Thoracic aorta (tissue), 2 donors: ENCODE measurements around the gene TMEM242. TPM values are rescaled to one million over a fixed set of nuclear protein-coding genes. Genes with fewer than 3 reads are reported as not detected.

Experiments
- ATAC-seq: fragments of 150-250 bp; one replicate; pipeline ENCODE4 v1.8.0; 2017; ENCODE audit warnings: low read depth; ENCODE audit not compliant: insufficient number of reproducible peaks, low FRiP score
- DNase-seq: peaks from one replicate; pipeline ENCODE4 v3.0.0-alpha.2; 2020; ENCODE audit warnings: low spot score
- H3K27ac ChIP-seq, 2 donors: fragments of 200-600 bp; sonication (generic); 1 replicate in 1 of 2; 2 replicates in 1 of 2; pipeline ENCODE4 v1.5.1; 2016; ENCODE audit warnings: mild to moderate bottlenecking in 2 of 2, moderate library complexity in 2 of 2
- H3K27me3 ChIP-seq: fragments of 200-600 bp; sonication (generic); replicated peaks from 2 replicates; pipeline ENCODE4 v1.6.0; 2016; ENCODE audit warnings: mild to moderate bottlenecking; ENCODE audit not compliant: insufficient read depth
- H3K36me3 ChIP-seq: fragments of 200-600 bp; sonication (generic); one replicate; pipeline ENCODE4 v1.5.1; 2016
- H3K4me1 ChIP-seq, 2 donors: fragments of 200-600 bp; sonication (generic); 1 replicate in 1 of 2; 2 replicates in 1 of 2; pipeline versions ENCODE4 v1.5.1 to v1.6.0; 2016; ENCODE audit warnings: low read depth in 2 of 2, mild to moderate bottlenecking in 1 of 2; ENCODE audit not compliant: control insufficient read depth in 1 of 2
- H3K4me3 ChIP-seq: fragments of 200-600 bp; sonication (generic); 2 replicates; pipeline ENCODE4 v1.5.1; 2016; ENCODE audit warnings: mild to moderate bottlenecking
- H3K9me3 ChIP-seq: fragments of 200-600 bp; sonication (generic); 2 replicates; pipeline ENCODE4 v1.5.1; 2016
- total RNA-seq, 2 donors: library from RNA; depleted of rRNA; stranded (reverse); fragments of >200 nt; gene quantifications; one replicate each; pipeline versions ENCODE4 v1.1.0 to v1.2.3, GENCODE V29; 2016
- TF ChIP-seq, protein P1 (sequence below): fragments of 200-600 bp; sonication (generic); IDR thresholded peaks from one replicate; pipeline ENCODE4 v1.5.1; 2019; ENCODE audit warnings: antibody characterized with exemption

TMEM242 gene
- total RNA-seq, 2 donors from 2014 or later = 7.3 to 8.8 TPM

GRCh38 chr6:157290797-157291196, 32.5 kb downstream of the TMEM242 start:
- Histone ChIP-seq H3K4me3 (no peak overlapping the region), H3K27ac (no peak overlapping the region), H3K27me3 (no peaks in the 10 kb centered on the region), H3K36me3 (peaks cover 19% of the 10 kb centered on the region), H3K4me1 (no peaks in the 10 kb centered on the region), H3K9me3 (no peaks in the 10 kb centered on the region)
- no peak for ATAC-seq
- TF ChIP-seq, protein P1, sequence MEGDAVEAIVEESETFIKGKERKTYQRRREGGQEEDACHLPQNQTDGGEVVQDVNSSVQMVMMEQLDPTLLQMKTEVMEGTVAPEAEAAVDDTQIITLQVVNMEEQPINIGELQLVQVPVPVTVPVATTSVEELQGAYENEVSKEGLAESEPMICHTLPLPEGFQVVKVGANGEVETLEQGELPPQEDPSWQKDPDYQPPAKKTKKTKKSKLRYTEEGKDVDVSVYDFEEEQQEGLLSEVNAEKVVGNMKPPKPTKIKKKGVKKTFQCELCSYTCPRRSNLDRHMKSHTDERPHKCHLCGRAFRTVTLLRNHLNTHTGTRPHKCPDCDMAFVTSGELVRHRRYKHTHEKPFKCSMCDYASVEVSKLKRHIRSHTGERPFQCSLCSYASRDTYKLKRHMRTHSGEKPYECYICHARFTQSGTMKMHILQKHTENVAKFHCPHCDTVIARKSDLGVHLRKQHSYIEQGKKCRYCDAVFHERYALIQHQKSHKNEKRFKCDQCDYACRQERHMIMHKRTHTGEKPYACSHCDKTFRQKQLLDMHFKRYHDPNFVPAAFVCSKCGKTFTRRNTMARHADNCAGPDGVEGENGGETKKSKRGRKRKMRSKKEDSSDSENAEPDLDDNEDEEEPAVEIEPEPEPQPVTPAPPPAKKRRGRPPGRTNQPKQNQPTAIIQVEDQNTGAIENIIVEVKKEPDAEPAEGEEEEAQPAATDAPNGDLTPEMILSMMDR = no peak
- DNase-seq = no peak

GRCh38 chr6:157289764-157290163, 33.6 kb downstream of the TMEM242 start:
- Histone ChIP-seq H3K4me3 (no peak overlapping the region), H3K27ac (no peak overlapping the region), H3K36me3 (peaks cover 19% of the 10 kb centered on the region), H3K4me1 (no peaks in the 10 kb centered on the region), H3K9me3 (no peaks in the 10 kb centered on the region), H3K27me3 (no peaks in the 10 kb centered on the region)
- TF ChIP-seq, protein P1 = no peak
- no peak for DNase-seq
- no peak for ATAC-seq

DNA sequence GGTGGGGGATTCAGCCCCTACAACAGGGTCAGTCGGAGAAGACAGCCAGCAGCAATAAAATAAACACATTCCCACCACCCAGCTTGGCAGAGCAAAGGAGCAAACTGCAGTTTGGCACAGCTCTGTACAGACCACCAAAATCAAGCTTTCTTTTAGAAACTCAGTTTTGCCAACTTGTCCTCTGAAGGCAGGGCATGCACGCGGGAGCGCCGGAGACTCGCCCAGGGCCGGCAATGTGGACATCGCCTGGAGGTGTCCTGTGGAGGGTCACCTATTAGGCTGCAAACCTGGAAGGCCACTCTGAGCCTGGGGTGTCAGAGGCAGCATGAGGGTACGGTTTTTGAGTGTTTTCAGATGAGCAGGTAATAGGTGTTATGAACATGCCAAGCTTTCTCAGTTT, 34.7 kb downstream of the TMEM242 start:
- Histone ChIP-seq H3K27me3 (no peaks in the 10 kb centered on the region), H3K4me3 (no peak overlapping the region), H3K4me1 (no peaks in the 10 kb centered on the region), H3K36me3 (peaks cover 19% of the 10 kb centered on the region), H3K9me3 (no peaks in the 10 kb centered on the region), H3K27ac (no peak overlapping the region)
- DNase-seq = no peak
- TF ChIP-seq, protein P1 = no peak
- no peak for ATAC-seq

GRCh38 chr6:157287923-157288322, 35.4 kb downstream of the TMEM242 start:
- no peak overlapping the region for H3K4me3 ChIP-seq
- no peak for DNase-seq
- H3K36me3 ChIP-seq = peaks cover 19% of the 10 kb centered on the region
- H3K27me3 ChIP-seq = no peaks in the 10 kb centered on the region
- H3K27ac ChIP-seq = no peak overlapping the region
- no peaks in the 10 kb centered on the region for H3K9me3 ChIP-seq
- TF ChIP-seq, protein P1 = no peak
- no peaks in the 10 kb centered on the region for H3K4me1 ChIP-seq
- no peak for ATAC-seq

DNA sequence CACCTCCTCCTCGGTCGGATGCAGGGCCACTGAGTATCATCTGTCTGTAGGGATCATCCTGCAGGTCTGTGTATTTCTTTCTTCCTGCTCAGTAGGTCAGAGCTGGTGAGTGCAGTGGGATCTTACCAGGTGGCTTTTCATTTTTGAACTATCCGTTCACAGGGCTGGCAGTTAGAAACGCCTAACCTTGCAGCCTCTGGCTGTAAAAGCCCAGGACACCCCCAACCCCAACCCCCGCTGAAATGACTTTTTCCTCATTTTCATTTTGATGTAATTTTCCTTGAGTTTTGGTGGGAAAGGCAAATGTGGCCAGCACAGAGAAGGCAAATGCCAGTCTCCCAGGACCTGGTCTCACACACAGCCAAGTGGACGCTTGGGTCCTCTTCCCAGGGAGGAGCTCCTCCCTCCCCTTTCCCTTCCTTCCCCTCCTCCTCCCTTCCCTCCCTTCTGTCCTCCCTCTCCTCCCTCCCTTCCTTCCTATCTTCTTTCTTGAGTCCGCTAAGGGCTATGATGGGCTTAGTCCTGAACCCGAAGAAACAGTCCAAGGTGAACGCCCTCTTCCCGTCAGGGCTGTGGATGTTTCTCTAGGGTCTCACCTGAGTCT, 36.0 kb downstream of the TMEM242 start:
- H3K4me1 ChIP-seq = no peaks in the 10 kb centered on the region
- TF ChIP-seq, protein P1 = no peak
- H3K27me3 ChIP-seq = no peaks in the 10 kb centered on the region
- H3K27ac ChIP-seq = no peak overlapping the region
- peaks cover 19% of the 10 kb centered on the region for H3K36me3 ChIP-seq
- no peaks in the 10 kb centered on the region for H3K9me3 ChIP-seq
- DNase-seq (no peak), ATAC-seq (no peak)
- no peak overlapping the region for H3K4me3 ChIP-seq
